SK-N-SH treated with all-trans-retinoic acid at 6 μM for 48 hours (cell line): ENCODE measurements around the gene SLC7A8.

ENCODE experiments used
- ATAC-seq: fragments of 200-7000 bp; cut with Tn5 transposase; 3 replicates; pipeline ENCODE4 v1.9.1; 2020; ENCODE audit warnings: mild to moderate bottlenecking, moderate library complexity
- ARNTL ChIP-seq: fragments of 450-650 bp; formaldehyde crosslinking; IDR thresholded peaks from 2 replicates; pipeline ENCODE4 v1.5.0; 2020; ENCODE audit warnings: low read depth, mild to moderate bottlenecking, moderate library complexity, borderline replicate concordance
- BACH2 ChIP-seq: fragments of 250-450 bp; sonication (Bioruptor Pico); IDR thresholded peaks from 2 replicates; pipeline ENCODE4 v1.9.0; 2021; ENCODE audit warnings: mild to moderate bottlenecking, borderline replicate concordance
- CREB5 ChIP-seq: fragments of 250-450 bp; sonication (Bioruptor Pico); IDR thresholded peaks from 2 replicates; pipeline ENCODE4 v1.5.1; 2020; ENCODE audit warnings: low read depth, mild to moderate bottlenecking, moderate library complexity
- CSDC2 ChIP-seq: fragments of 250-450 bp; sonication (Bioruptor Pico); IDR thresholded peaks from 2 replicates; pipeline ENCODE4 v1.5.0; 2020; ENCODE audit warnings: mild to moderate bottlenecking, moderate library complexity
- CSRNP3 ChIP-seq: fragments of 250-450 bp; sonication (Bioruptor Pico); IDR thresholded peaks from 2 replicates; pipeline ENCODE4 v1.5.1; 2021; ENCODE audit warnings: mild to moderate bottlenecking, moderate library complexity
- ESRRG ChIP-seq: fragments of 250-450 bp; sonication (Bioruptor Pico); IDR thresholded peaks from 2 replicates; pipeline ENCODE4 v1.6.1; 2021; ENCODE audit warnings: mild to moderate bottlenecking
- GLIS3 ChIP-seq: fragments of 250-450 bp; sonication (Bioruptor Pico); IDR thresholded peaks from 2 replicates; pipeline ENCODE4 v1.5.0; 2020; ENCODE audit warnings: mild to moderate bottlenecking, moderate library complexity
- ISL1 ChIP-seq: fragments of 250-450 bp; sonication (Bioruptor Pico); IDR thresholded peaks from 2 replicates; pipeline ENCODE4 v2.1.2; 2022; ENCODE audit warnings: mild to moderate bottlenecking, moderate library complexity
- OSR1 ChIP-seq: fragments of 250-450 bp; sonication (Bioruptor Pico); IDR thresholded peaks from 2 replicates; pipeline ENCODE4 v1.8.0; 2022; ENCODE audit warnings: moderate library complexity, mild to moderate bottlenecking, inconsistent platforms
- PATZ1 ChIP-seq: fragments of 250-450 bp; sonication (Bioruptor Pico); IDR thresholded peaks from 2 replicates; pipeline ENCODE4 v1.8.0; 2020; ENCODE audit warnings: mild to moderate bottlenecking, moderate library complexity, borderline replicate concordance
- POU6F1 ChIP-seq: fragments of 250-450 bp; sonication (Bioruptor Pico); IDR thresholded peaks from 2 replicates; pipeline ENCODE4 v1.8.0; 2021; ENCODE audit warnings: low read depth, mild to moderate bottlenecking, moderate library complexity, borderline replicate concordance
- PPARA ChIP-seq: fragments of 250-450 bp; sonication (Bioruptor Pico); IDR thresholded peaks from 2 replicates; pipeline ENCODE4 v1.5.0; 2020; ENCODE audit warnings: mild to moderate bottlenecking, borderline replicate concordance
- RARB ChIP-seq: fragments of 250-450 bp; sonication (Bioruptor Pico); IDR thresholded peaks from 2 replicates; pipeline ENCODE4 v1.8.0; 2021; ENCODE audit warnings: mild to moderate bottlenecking, moderate library complexity
- SNAI2 ChIP-seq: fragments of 250-450 bp; sonication (Bioruptor Pico); IDR thresholded peaks from 2 replicates; pipeline ENCODE4 v1.5.0; 2020; ENCODE audit warnings: mild to moderate bottlenecking, moderate library complexity
- TCF4 ChIP-seq: fragments of 250-450 bp; sonication (Bioruptor Pico); IDR thresholded peaks from 2 replicates; pipeline ENCODE4 v1.8.0; 2021; ENCODE audit warnings: mild to moderate bottlenecking, moderate library complexity, borderline replicate concordance
- TOX ChIP-seq: fragments of 250-450 bp; sonication (Bioruptor Pico); IDR thresholded peaks from 2 replicates; pipeline ENCODE4 v1.8.0; 2021; ENCODE audit warnings: mild to moderate bottlenecking, moderate library complexity, borderline replicate concordance
- TSHZ2 ChIP-seq: fragments of 250-450 bp; sonication (Bioruptor Pico); IDR thresholded peaks from 2 replicates; pipeline ENCODE4 v1.5.0; 2020; ENCODE audit warnings: mild to moderate bottlenecking, moderate library complexity
- ZC3H10 ChIP-seq: fragments of 250-450 bp; sonication (Bioruptor Pico); IDR thresholded peaks from 2 replicates; pipeline ENCODE4 v1.5.1; 2021; ENCODE audit warnings: mild to moderate bottlenecking, moderate library complexity
- ZFP3 ChIP-seq: fragments of 250-450 bp; sonication (Bioruptor Pico); IDR thresholded peaks from 2 replicates; pipeline ENCODE4 v1.5.0; 2020; ENCODE audit warnings: mild to moderate bottlenecking, moderate library complexity
- ZNF565 ChIP-seq: fragments of 450-650 bp; formaldehyde crosslinking; conservative IDR thresholded peaks from 2 replicates; pipeline ENCODE4 v1.5.0; 2020; ENCODE audit warnings: low read depth, mild to moderate bottlenecking, moderate library complexity
- ZNF70 ChIP-seq: fragments of 450-650 bp; formaldehyde crosslinking; IDR thresholded peaks from 2 replicates; pipeline ENCODE4 v1.5.0; 2020; ENCODE audit warnings: mild to moderate bottlenecking, moderate library complexity
- ZNF8 ChIP-seq: fragments of 450-650 bp; formaldehyde crosslinking; IDR thresholded peaks from 2 replicates; pipeline ENCODE4 v1.5.0; 2020; ENCODE audit warnings: mild to moderate bottlenecking, moderate library complexity

SLC7A8 gene

GRCh38 chr14:23094666-23095195, 88.7 kb downstream of the SLC7A8 start, which contains the start of gene ACIN1 (continued):
- TF ChIP-seq TSHZ2 (CRISPR knock-in tag) (no peak), ISL1 (no peak), ARNTL (CRISPR knock-in tag) (no peak), BACH2 (CRISPR knock-in tag) (no peak)

- ATAC-seq, result no peak
- no peak for TF ChIP-seq CREB5 (CRISPR knock-in tag)
- no peak for TF ChIP-seq CSDC2 (CRISPR knock-in tag)
- TF ChIP-seq ZNF70 (CRISPR knock-in tag), result no peak
- TF ChIP-seq POU6F1 (CRISPR knock-in tag), result no peak
- no peak for TF ChIP-seq ARNTL (CRISPR knock-in tag)
- TF ChIP-seq ESRRG (CRISPR knock-in tag), result no peak
- no peak for TF ChIP-seq ISL1
- TF ChIP-seq ZC3H10 (CRISPR knock-in tag), result no peak
- TF ChIP-seq TOX, result no peak
- no peak for TF ChIP-seq ZNF8 (CRISPR knock-in tag)
- no peak for TF ChIP-seq PATZ1 (CRISPR knock-in tag)
- TF ChIP-seq GLIS3 (CRISPR knock-in tag), result no peak
- no peak for TF ChIP-seq BACH2 (CRISPR knock-in tag)
- TF ChIP-seq ZNF565 (CRISPR knock-in tag), result no peak
- no peak for TF ChIP-seq SNAI2 (CRISPR knock-in tag)
- no peak for TF ChIP-seq OSR1
- TF ChIP-seq RARB (CRISPR knock-in tag), result no peak
- TF ChIP-seq ZFP3, result no peak
- TF ChIP-seq CSRNP3, result no peak
- TF ChIP-seq, all 23 proteins: peak for 0
Measured at GRCh38 chr14:23093991-23094665, 89.3 kb downstream of the SLC7A8 start.

GRCh38 chr14:23093526-23093925, 89.9 kb downstream of the SLC7A8 start:
- TF ChIP-seq BACH2 (CRISPR knock-in tag) (no peak), ZNF70 (CRISPR knock-in tag) (no peak), CSRNP3 (no peak), PATZ1 (CRISPR knock-in tag) (no peak), TCF4 (CRISPR knock-in tag) (no peak), PPARA (CRISPR knock-in tag) (no peak), CSDC2 (CRISPR knock-in tag) (no peak), OSR1 (no peak), TOX (no peak), GLIS3 (CRISPR knock-in tag) (no peak), CREB5 (CRISPR knock-in tag) (no peak), ZNF8 (CRISPR knock-in tag) (no peak), ARNTL (CRISPR knock-in tag) (no peak), RARB (CRISPR knock-in tag) (no peak)
- no peak for ATAC-seq
